SK-N-SH (cell line): Measurements from ENCODE around the gene OSBPL10. TPM values are rescaled to one million over a fixed set of nuclear protein-coding genes. Genes with fewer than 3 reads are reported as not detected.

Experiments
- CTCF ChIA-PET: fragments of 300-600, 350-600 bp; formaldehyde crosslinking; extraction: SDS; loops from one replicate; lab custom pipeline; 2021; lab: Yijun Ruan, JAX
- POLR2A ChIA-PET: fragments of 350-600 bp; sonication (Branson Sonifier 250); formaldehyde crosslinking; extraction: SDS; loops from one replicate; lab custom pipeline; 2020; ENCODE audit warnings: antibody characterized with exemption, inconsistent platforms; lab: Yijun Ruan, JAX
- DNase-seq: peaks from one replicate; pipeline ENCODE4 v3.0.0; 2012
- H2AFZ ChIP-seq: fragments of 200-600 bp; sonication (generic); 2 replicates; pipeline ENCODE4 v1.8.1; 2016; ENCODE audit warnings: antibody characterized with exemption, mild to moderate bottlenecking, low read depth
- H3F3A ChIP-seq: fragments of 200-600 bp; sonication (generic); replicated peaks from 2 replicates; pipeline ENCODE3; 2016; ENCODE audit warnings: antibody characterized with exemption, mild to moderate bottlenecking; ENCODE audit not compliant: insufficient read depth
- H3K27ac ChIP-seq, 2 experiments: fragments of 200-500 bp in 1 of 2; fragments of 200-600 bp in 1 of 2; sonication (Bioruptor generic) in 1 of 2; sonication (generic), shearing (Covaris generic) in 1 of 2; 2 replicates each; pipeline versions ENCODE4 v1.5.1 to v1.6.1; 2014 to 2016; ENCODE audit warnings: low read depth in 2 of 2, inconsistent platforms in 1 of 2, low read length in 1 of 2, mild to moderate bottlenecking in 1 of 2, mixed read lengths in 1 of 2
- H3K27me3 ChIP-seq: fragments of 200-600 bp; sonication (generic), shearing (Covaris generic); 2 replicates; pipeline ENCODE4 v1.6.1; 2016; ENCODE audit warnings: mixed run types; ENCODE audit not compliant: insufficient read depth
- H3K36me3 ChIP-seq, 2 experiments: fragments of 200-500 bp in 1 of 2; fragments of 200-600 bp in 1 of 2; sonication (Bioruptor generic) in 1 of 2; sonication (generic) in 1 of 2; replicated peaks in 1 of 2; 2 replicates each; pipeline versions ENCODE3 to v1.5.1; 2014 to 2016; ENCODE audit warnings: low read length in 1 of 2, mild to moderate bottlenecking in 1 of 2; ENCODE audit not compliant: insufficient read depth in 2 of 2, control insufficient read depth in 1 of 2
- H3K4me1 ChIP-seq, 2 experiments: fragments of 200-500 bp in 1 of 2; fragments of 200-600 bp in 1 of 2; sonication (Bioruptor generic) in 1 of 2; sonication (generic), shearing (Covaris generic) in 1 of 2; 2 replicates each; pipeline versions ENCODE4 v1.5.1 to v1.6.1; 2014 to 2016; ENCODE audit warnings: low read depth in 1 of 2, low read length in 1 of 2, mixed run types in 1 of 2; ENCODE audit not compliant: insufficient read depth in 2 of 2, control insufficient read depth in 1 of 2
- H3K4me2 ChIP-seq: fragments of 200-600 bp; sonication (generic), shearing (Covaris generic); 2 replicates; pipeline ENCODE4 v1.6.1; 2017; ENCODE audit warnings: mixed run types
- H3K4me3 ChIP-seq, 2 experiments: fragments of 200-500 bp in 1 of 2; fragments of 200-600 bp in 1 of 2; sonication (Bioruptor generic) in 1 of 2; sonication (generic), shearing (Covaris generic) in 1 of 2; 2 replicates each; pipeline versions ENCODE4 v1.5.1 to v1.8.1; 2014 to 2016; ENCODE audit warnings: low read depth in 2 of 2, inconsistent platforms in 1 of 2, low read length in 1 of 2, mild to moderate bottlenecking in 1 of 2, mixed read lengths in 1 of 2, moderate library complexity in 1 of 2
- H3K79me2 ChIP-seq: fragments of 200-600 bp; sonication (generic); 2 replicates; pipeline ENCODE4 v1.8.1; 2017; ENCODE audit warnings: mild to moderate bottlenecking; ENCODE audit not compliant: insufficient read depth
- H3K9ac ChIP-seq: fragments of 200-600 bp; sonication (generic); 2 replicates; pipeline ENCODE4 v1.6.1; 2017; ENCODE audit warnings: mixed run types
- H3K9me2 ChIP-seq: fragments of 200-600 bp; sonication (generic); 2 replicates; pipeline ENCODE4 v1.6.1; 2017; ENCODE audit warnings: mixed run types
- H3K9me3 ChIP-seq: fragments of 200-600 bp; sonication (generic); 2 replicates; pipeline ENCODE4 v1.6.1; 2017; ENCODE audit warnings: mixed run types, mild to moderate bottlenecking, moderate library complexity
- H4K20me1 ChIP-seq: fragments of 200-600 bp; sonication (generic); 2 replicates; pipeline ENCODE4 v1.6.1; 2017; ENCODE audit warnings: mild to moderate bottlenecking, mixed run types; ENCODE audit not compliant: insufficient read depth
- CHD2 ChIP-seq: fragments of 150-350 bp; IDR thresholded peaks from 2 replicates; pipeline ENCODE4 v1.6.1; 2018; ENCODE audit warnings: low read length; ENCODE audit not compliant: partially characterized antibody
- ELF1 ChIP-seq: IDR thresholded peaks from 2 replicates; pipeline ENCODE4 v1.4.0; 2012
- EP300 ChIP-seq, 2 experiments: IDR thresholded peaks; 2 replicates each; pipeline versions ENCODE4 v1.4.0 to v1.6.1; 2012; ENCODE audit warnings: borderline replicate concordance in 1 of 2, low read depth in 1 of 2, low read length in 1 of 2
- EZH2phosphoT487 ChIP-seq: fragments of 200-600 bp; sonication (generic); IDR thresholded peaks from 2 replicates; pipeline ENCODE4 v1.6.1; 2017; ENCODE audit warnings: low read depth, mixed run types, mild to moderate bottlenecking, antibody characterized with exemption, moderate library complexity, borderline replicate concordance
- FOSL2 ChIP-seq: IDR thresholded peaks from 2 replicates; pipeline ENCODE4 v1.4.0; 2012; ENCODE audit warnings: low read depth, mild to moderate bottlenecking, moderate library complexity, borderline replicate concordance
- FOXJ3 ChIP-seq: sonication (generic); formaldehyde crosslinking; IDR thresholded peaks from 2 replicates; pipeline ENCODE4 v1.5.1; 2020; ENCODE audit warnings: mild to moderate bottlenecking, missing genetic modification reagents
- GATA2 ChIP-seq: sonication (generic); formaldehyde crosslinking; IDR thresholded peaks from 2 replicates; pipeline ENCODE4 v1.5.0; 2020; ENCODE audit warnings: mild to moderate bottlenecking, missing genetic modification reagents
- JUND ChIP-seq: IDR thresholded peaks from 2 replicates; pipeline ENCODE4 v1.4.0; 2012
- MEF2A ChIP-seq: IDR thresholded peaks from 2 replicates; pipeline ENCODE4 v1.4.0; 2012; ENCODE audit warnings: low read depth, borderline replicate concordance
- POLR2AphosphoS5 ChIP-seq: IDR thresholded peaks from 2 replicates; pipeline ENCODE4 v1.6.1; 2012; ENCODE audit warnings: low read depth, low read length
- RAD21 ChIP-seq: IDR thresholded peaks from 2 replicates; pipeline ENCODE4 v1.6.1; 2012; ENCODE audit warnings: mild to moderate bottlenecking, low read length
- RCOR1 ChIP-seq: fragments of 150-350 bp; IDR thresholded peaks from 2 replicates; pipeline ENCODE4 v1.6.1; 2017; ENCODE audit warnings: antibody characterized with exemption, low read length
- REST ChIP-seq: IDR thresholded peaks from 2 replicates; pipeline ENCODE4 v1.6.1; 2012; ENCODE audit warnings: mild to moderate bottlenecking, low read depth, low read length, moderate library complexity
- RFX5 ChIP-seq: IDR thresholded peaks from 2 replicates; pipeline ENCODE4 v1.6.1; 2012; ENCODE audit warnings: mild to moderate bottlenecking, improper control_type of control experiment, low read length
- RXRA ChIP-seq: IDR thresholded peaks from 2 replicates; pipeline ENCODE4 v1.4.0; 2012; ENCODE audit warnings: low read depth, mild to moderate bottlenecking, borderline replicate concordance
- SMC3 ChIP-seq: IDR thresholded peaks from 2 replicates; pipeline ENCODE4 v1.6.1; 2012; ENCODE audit warnings: low read depth, low read length, improper control_type of control experiment
- TEAD4 ChIP-seq: IDR thresholded peaks from 2 replicates; pipeline ENCODE4 v1.4.0; 2012; ENCODE audit warnings: mild to moderate bottlenecking, borderline replicate concordance; ENCODE audit not compliant: insufficient read depth
- ZBTB33 ChIP-seq: IDR thresholded peaks from 2 replicates; pipeline ENCODE4 v1.4.0; 2012; ENCODE audit warnings: low read depth, borderline replicate concordance
- WGBS: methylation state at CpG from one replicate; pipeline ENCODE4 v1.1.6; 2017; ENCODE audit warnings: low lambda C conversion rate; 5-methylcytosine and 5-hydroxymethylcytosine counted together
- polyA plus RNA-seq, 3 experiments: library from polyadenylated mRNA; depleted of rRNA; stranded (reverse); fragments of >200 nt; gene quantifications; 2 replicates each; pipeline ENCODE4 v1.2.3, GENCODE V29; 2012
- TF ChIP-seq, protein P1 (sequence below): IDR thresholded peaks from 2 replicates; pipeline ENCODE4; 2012

OSBPL10 gene
- polyA plus RNA-seq, 1 of the 3 experiments (the other 2 are of a cell fraction) = 0.12 TPM

DNA sequence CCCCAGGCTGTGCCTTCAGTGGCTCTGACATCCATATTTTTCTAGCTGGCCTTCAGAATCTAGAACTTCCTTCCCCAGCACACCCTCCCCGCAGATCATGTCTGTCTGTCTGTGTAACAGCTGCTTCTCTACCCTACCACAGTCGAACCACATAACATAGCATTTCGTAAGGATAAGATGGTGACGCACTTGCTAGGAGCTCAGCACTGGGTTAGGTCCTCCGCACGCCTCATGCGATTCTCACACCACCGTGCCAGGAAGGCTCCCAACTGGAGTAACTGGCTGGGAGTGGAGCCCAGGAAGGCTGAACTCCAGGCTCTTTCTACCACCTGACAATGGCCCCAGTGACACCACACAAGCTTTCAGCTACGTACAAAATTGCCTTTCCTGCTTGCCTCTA, 279.8 kb downstream of the OSBPL10 start:
- no peak for TF ChIP-seq EZH2phosphoT487
- TF ChIP-seq RCOR1 = no peak
- TF ChIP-seq MEF2A = no peak
- no peak for TF ChIP-seq REST
- TF ChIP-seq CHD2 = no peak
- TF ChIP-seq SMC3 = no peak
- TF ChIP-seq JUND = no peak
- no peak for TF ChIP-seq GATA2 (CRISPR knock-in tag)
- no peak for TF ChIP-seq EP300 (IDR thresholded peaks at IDR 0.05; ENCODE audit: borderline replicate concordance in 1 of 2, low read depth in 1 of 2, low read length in 1 of 2)
- TF ChIP-seq, all 33 proteins: peak for 0
- Histone ChIP-seq H3K27me3 (no peaks in the 10 kb centered on the region), H4K20me1 (no peaks in the 10 kb centered on the region), H3K4me3 (no peak overlapping the region), H3K27ac (no peak overlapping the region), H3K9me2 (no peaks in the 10 kb centered on the region), H3K79me2 (no peaks in the 10 kb centered on the region), H2AFZ (no peak overlapping the region), H3K9ac (no peak overlapping the region), H3K4me2 (no peak overlapping the region), H3K36me3 (no peaks in the 10 kb centered on the region), H3F3A (no peaks in the 10 kb centered on the region), H3K4me1 (peaks cover 0 to 11% of the 10 kb centered on the region in 2 experiments; a peak in 2 of 4 replicates), H3K9me3 (no peaks in the 10 kb centered on the region)
- ChIA-PET CTCF (interaction anchor here (1.1 to 1.2 kb wide), 2 partner anchors 67 to 72 kb away, joined by 3 read pairs; no protein-coding TSS in a partner anchor), POLR2A (no interaction called here)
- DNase-seq = no peak
- 59% methylated on average over 9 of the region's 9 CpGs for WGBS

GRCh38 chr3:31699309-31699953, 281.6 kb downstream of the OSBPL10 start:
- Histone ChIP-seq H3K4me2 (no peak overlapping the region), H3K9me2 (no peaks in the 10 kb centered on the region), H3K36me3 (no peaks in the 10 kb centered on the region), H3K27me3 (no peaks in the 10 kb centered on the region), H3K27ac (no peak overlapping the region), H4K20me1 (no peaks in the 10 kb centered on the region), H3K9me3 (no peaks in the 10 kb centered on the region), H3K79me2 (no peaks in the 10 kb centered on the region), H3F3A (no peaks in the 10 kb centered on the region), H3K4me3 (no peak overlapping the region), H3K4me1 (peaks cover 0 to 5% of the 10 kb centered on the region in 2 experiments; a peak in 2 of 4 replicates), H3K9ac (no peak overlapping the region), H2AFZ (no peak overlapping the region)
- WGBS = 49% methylated on average over 6 of the region's 6 CpGs
- CTCF ChIA-PET = no interaction called here
- DNase-seq = no peak
- POLR2A ChIA-PET = no interaction called here
- no peak for TF ChIP-seq RFX5
- no peak for TF ChIP-seq JUND
- TF ChIP-seq FOXJ3 (CRISPR knock-in tag) = no peak
- TF ChIP-seq POLR2AphosphoS5 = no peak
- no peak for TF ChIP-seq ELF1
- no peak for TF ChIP-seq RCOR1
- no peak for TF ChIP-seq RAD21
- TF ChIP-seq SMC3 = no peak
- no peak for TF ChIP-seq ZBTB33
- TF ChIP-seq FOSL2 = no peak
- no peak for TF ChIP-seq RXRA
- no peak for TF ChIP-seq TEAD4
- TF ChIP-seq, protein P1, sequence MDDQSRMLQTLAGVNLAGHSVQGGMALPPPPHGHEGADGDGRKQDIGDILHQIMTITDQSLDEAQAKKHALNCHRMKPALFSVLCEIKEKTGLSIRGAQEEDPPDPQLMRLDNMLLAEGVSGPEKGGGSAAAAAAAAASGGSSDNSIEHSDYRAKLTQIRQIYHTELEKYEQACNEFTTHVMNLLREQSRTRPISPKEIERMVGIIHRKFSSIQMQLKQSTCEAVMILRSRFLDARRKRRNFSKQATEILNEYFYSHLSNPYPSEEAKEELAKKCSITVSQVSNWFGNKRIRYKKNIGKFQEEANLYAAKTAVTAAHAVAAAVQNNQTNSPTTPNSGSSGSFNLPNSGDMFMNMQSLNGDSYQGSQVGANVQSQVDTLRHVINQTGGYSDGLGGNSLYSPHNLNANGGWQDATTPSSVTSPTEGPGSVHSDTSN = no peak
